HAP-1 (cell line): ENCODE results near the gene TLR9.

Experiments
- DNase-seq, 2 experiments: peaks; one replicate each; pipeline ENCODE4 v3.0.0-alpha.2; 2016 to 2020; ENCODE audit warnings: low spot score in 2 of 2
- H3K27me3 ChIP-seq: fragments of 250-450 bp; sonication (Bioruptor Pico); 2 replicates; pipeline ENCODE4 v1.5.1; 2020; ENCODE audit warnings: low read depth, mild to moderate bottlenecking, moderate library complexity
- H3K36me3 ChIP-seq: fragments of 250-450 bp; sonication (Bioruptor Pico); replicated peaks from 2 replicates; pipeline ENCODE4 v1.5.1; 2020; ENCODE audit warnings: mild to moderate bottlenecking
- H3K4me1 ChIP-seq: fragments of 250-450 bp; sonication (Bioruptor Pico); 2 replicates; pipeline ENCODE4 v1.5.1; 2020; ENCODE audit warnings: mild to moderate bottlenecking
- H3K4me3 ChIP-seq: fragments of 250-450 bp; sonication (Bioruptor Pico); 2 replicates; pipeline ENCODE4 v1.5.1; 2020; ENCODE audit warnings: mild to moderate bottlenecking, moderate library complexity
- H3K9me3 ChIP-seq: fragments of 250-450 bp; sonication (Bioruptor Pico); 2 replicates; pipeline ENCODE4 v1.5.1; 2020; ENCODE audit warnings: mild to moderate bottlenecking, moderate library complexity
- in situ Hi-C: fragments of 300-500 bp; cut with MboI; formaldehyde crosslinking; loops from 3 replicates; pipeline ENCODE4 v1.14.3; 2020; ENCODE audit warnings: low sequenced_read_pairs, inconsistent platforms, mixed read lengths

The TLR9 gene

GRCh38 chr3:52256622-52257021, 31.2 kb upstream of the TLR9 start:
- in situ Hi-C loops: loop anchor here (25.0 kb wide), 1 partner anchor 431 kb away; the partner anchor contains the start of genes GNL3 and PBRM1
- Histone ChIP-seq H3K4me3 (no peak overlapping the region), H3K27me3 (no peaks in the 10 kb centered on the region), H3K9me3 (no peaks in the 10 kb centered on the region), H3K36me3 (peaks cover 88% of the 10 kb centered on the region), H3K4me1 (no peaks in the 10 kb centered on the region)
- no peak for DNase-seq

GRCh38 chr3:52256159-52256558, 30.7 kb upstream of the TLR9 start:
- Histone ChIP-seq H3K9me3 (no peaks in the 10 kb centered on the region), H3K4me3 (no peak overlapping the region), H3K36me3 (peaks cover 86% of the 10 kb centered on the region), H3K4me1 (no peaks in the 10 kb centered on the region), H3K27me3 (no peaks in the 10 kb centered on the region)
- in situ Hi-C loops: loop anchor here (25.0 kb wide), 1 partner anchor 431 kb away; the partner anchor contains the start of genes GNL3 and PBRM1
- DNase-seq: no peak

- DNase-seq: no peak
- Histone ChIP-seq H3K4me3 (no peak overlapping the region), H3K9me3 (no peaks in the 10 kb centered on the region), H3K4me1 (no peaks in the 10 kb centered on the region), H3K36me3 (peaks cover 76% of the 10 kb centered on the region), H3K27me3 (no peaks in the 10 kb centered on the region)
- in situ Hi-C loops: loop anchor here (25.0 kb wide), 1 partner anchor 433 kb away; the partner anchor contains the start of genes GNL3 and PBRM1
These were observed 29.2 kb upstream of the TLR9 start for GRCh38 chr3:52254608-52255007.

- no peak for DNase-seq
- no peak overlapping the region for H3K4me3 ChIP-seq
- H3K27me3 ChIP-seq: no peaks in the 10 kb centered on the region
- no peaks in the 10 kb centered on the region for H3K4me1 ChIP-seq
- in situ Hi-C loops: loop anchor here (25.0 kb wide), 1 partner anchor 434 kb away; the partner anchor contains the start of genes GNL3 and PBRM1
- H3K9me3 ChIP-seq: no peaks in the 10 kb centered on the region
- peaks cover 74% of the 10 kb centered on the region for H3K36me3 ChIP-seq
These were observed 28.2 kb upstream of the TLR9 start for GRCh38 chr3:52253314-52254304.

GRCh38 chr3:52250122-52250521, 24.7 kb upstream of the TLR9 start:
- peaks cover 3% of the 10 kb centered on the region for H3K4me1 ChIP-seq
- H3K4me3 ChIP-seq: no peak overlapping the region
- in situ Hi-C loops: loop anchor here (25.0 kb wide), 1 partner anchor 437 kb away; the partner anchor contains the start of genes GNL3 and PBRM1
- no peak for DNase-seq
- H3K36me3 ChIP-seq: peaks cover 46% of the 10 kb centered on the region
- H3K9me3 ChIP-seq: no peaks in the 10 kb centered on the region
- no peaks in the 10 kb centered on the region for H3K27me3 ChIP-seq

GRCh38 chr3:52249683-52250082, 24.2 kb upstream of the TLR9 start:
- in situ Hi-C loops: loop anchor here (25.0 kb wide), 1 partner anchor 438 kb away; the partner anchor contains the start of genes GNL3 and PBRM1
- peaks cover 4% of the 10 kb centered on the region for H3K4me1 ChIP-seq
- no peaks in the 10 kb centered on the region for H3K9me3 ChIP-seq
- peaks cover 46% of the 10 kb centered on the region for H3K36me3 ChIP-seq
- H3K4me3 ChIP-seq: no peak overlapping the region
- no peak for DNase-seq
- H3K27me3 ChIP-seq: no peaks in the 10 kb centered on the region

GRCh38 chr3:52248816-52249547, 23.5 kb upstream of the TLR9 start:
- peak in 1 of 2 experiments; percentile 34 for DNase-seq
- in situ Hi-C loops: no loop called here
- Histone ChIP-seq H3K4me1 (peaks cover 4% of the 10 kb centered on the region), H3K9me3 (no peaks in the 10 kb centered on the region), H3K27me3 (no peaks in the 10 kb centered on the region), H3K36me3 (peaks cover 42% of the 10 kb centered on the region), H3K4me3 (no peak overlapping the region)

- no peaks in the 10 kb centered on the region for H3K9me3 ChIP-seq
- H3K36me3 ChIP-seq: peaks cover 34% of the 10 kb centered on the region
- H3K27me3 ChIP-seq: no peaks in the 10 kb centered on the region
- no peak for DNase-seq
- H3K4me3 ChIP-seq: no peak overlapping the region
- in situ Hi-C loops: no loop called here
- peaks cover 4% of the 10 kb centered on the region for H3K4me1 ChIP-seq
These were observed 22.7 kb upstream of the TLR9 start for GRCh38 chr3:52248165-52248541.

GRCh38 chr3:52247409-52248164, 22.1 kb upstream of the TLR9 start:
- Histone ChIP-seq H3K36me3 (peaks cover 29% of the 10 kb centered on the region), H3K4me3 (no peak overlapping the region), H3K27me3 (no peaks in the 10 kb centered on the region), H3K9me3 (no peaks in the 10 kb centered on the region), H3K4me1 (peaks cover 4% of the 10 kb centered on the region)
- in situ Hi-C loops: no loop called here
- no peak for DNase-seq

- no peak for DNase-seq
- peaks cover 22% of the 10 kb centered on the region for H3K36me3 ChIP-seq
- no peaks in the 10 kb centered on the region for H3K27me3 ChIP-seq
- no peak overlapping the region for H3K4me3 ChIP-seq
- H3K4me1 ChIP-seq: peaks cover 4% of the 10 kb centered on the region
- in situ Hi-C loops: no loop called here
- no peaks in the 10 kb centered on the region for H3K9me3 ChIP-seq
These were observed 21.4 kb upstream of the TLR9 start for GRCh38 chr3:52246728-52247408.

GRCh38 chr3:52246264-52246620, 20.8 kb upstream of the TLR9 start:
- Histone ChIP-seq H3K9me3 (no peaks in the 10 kb centered on the region), H3K4me1 (peaks cover 4% of the 10 kb centered on the region), H3K27me3 (no peaks in the 10 kb centered on the region), H3K36me3 (peaks cover 16% of the 10 kb centered on the region), H3K4me3 (peak overlapping the region; percentile 33)
- no peak for DNase-seq
- in situ Hi-C loops: no loop called here

- H3K27me3 ChIP-seq: no peaks in the 10 kb centered on the region
- peak; percentile 63 to 83 for DNase-seq
- no peaks in the 10 kb centered on the region for H3K9me3 ChIP-seq
- H3K4me1 ChIP-seq: peaks cover 5% of the 10 kb centered on the region
- H3K4me3 ChIP-seq: peak within 1 kb of the TSS; percentile 33
- in situ Hi-C loops: no loop called here
- H3K36me3 ChIP-seq: peaks cover 16% of the 10 kb centered on the region
These were observed 20.1 kb upstream of the TLR9 start, which contains the start of gene PPM1M for GRCh38 chr3:52245322-52246263. TSS of gene PPM1M (plus strand) at chr3:52245759. CDS start at chr3:52245825, 66 bp downstream.
